ENCODE results near the gene CITED2. TPM values are rescaled to one million over a fixed set of nuclear protein-coding genes. Genes with fewer than 3 reads are reported as not detected.
A peak's percentile ranks its signal among the peaks of the same experiment; 100 is the strongest.
"Not testable (repeated sequence)": the region's sequence is repeated elsewhere in the genome, so short reads cannot be mapped to it uniquely, and the experiment has no call there.

The CITED2 gene
- total RNA-seq, 4 donors from 2014 or later, result 67.7 to 122 (median 83.1) TPM

DNA sequence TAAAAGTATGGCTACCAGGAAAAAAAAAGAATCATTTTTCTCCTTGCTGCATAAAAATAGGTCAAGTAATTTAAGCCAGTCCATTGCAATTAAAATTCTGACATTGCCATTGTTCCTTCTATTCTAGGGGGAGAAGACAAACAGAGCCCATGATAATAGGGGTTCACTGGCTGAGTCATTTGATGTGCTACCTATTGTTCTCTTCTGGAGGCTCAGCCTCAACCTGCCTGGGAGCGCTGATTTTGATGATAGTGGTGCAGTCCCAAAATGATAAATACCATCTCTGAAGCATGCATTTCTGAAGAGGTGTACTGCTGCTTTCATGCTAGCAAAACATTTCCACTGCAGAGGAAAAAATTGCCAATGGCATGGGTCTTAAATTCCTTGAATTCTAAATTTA lies 5.8 kb downstream of the CITED2 start:
- Histone ChIP-seq H3K27ac (no peak overlapping the region), H3K4me1 (peaks cover 0 to 10% (median 5%) of the 10 kb centered on the region in 4 donors), H3K4me3 (no peak overlapping the region), H3K9me3 (no peaks in the 10 kb centered on the region), H3K27me3 (no peaks in the 10 kb centered on the region), H3K36me3 (peaks cover 0 to 16% (median 0%) of the 10 kb centered on the region in 3 donors)
- no peak for DNase-seq
- TF ChIP-seq, protein P1, sequence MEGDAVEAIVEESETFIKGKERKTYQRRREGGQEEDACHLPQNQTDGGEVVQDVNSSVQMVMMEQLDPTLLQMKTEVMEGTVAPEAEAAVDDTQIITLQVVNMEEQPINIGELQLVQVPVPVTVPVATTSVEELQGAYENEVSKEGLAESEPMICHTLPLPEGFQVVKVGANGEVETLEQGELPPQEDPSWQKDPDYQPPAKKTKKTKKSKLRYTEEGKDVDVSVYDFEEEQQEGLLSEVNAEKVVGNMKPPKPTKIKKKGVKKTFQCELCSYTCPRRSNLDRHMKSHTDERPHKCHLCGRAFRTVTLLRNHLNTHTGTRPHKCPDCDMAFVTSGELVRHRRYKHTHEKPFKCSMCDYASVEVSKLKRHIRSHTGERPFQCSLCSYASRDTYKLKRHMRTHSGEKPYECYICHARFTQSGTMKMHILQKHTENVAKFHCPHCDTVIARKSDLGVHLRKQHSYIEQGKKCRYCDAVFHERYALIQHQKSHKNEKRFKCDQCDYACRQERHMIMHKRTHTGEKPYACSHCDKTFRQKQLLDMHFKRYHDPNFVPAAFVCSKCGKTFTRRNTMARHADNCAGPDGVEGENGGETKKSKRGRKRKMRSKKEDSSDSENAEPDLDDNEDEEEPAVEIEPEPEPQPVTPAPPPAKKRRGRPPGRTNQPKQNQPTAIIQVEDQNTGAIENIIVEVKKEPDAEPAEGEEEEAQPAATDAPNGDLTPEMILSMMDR (IDR thresholded peaks at IDR 0.05), result no peak

DNA sequence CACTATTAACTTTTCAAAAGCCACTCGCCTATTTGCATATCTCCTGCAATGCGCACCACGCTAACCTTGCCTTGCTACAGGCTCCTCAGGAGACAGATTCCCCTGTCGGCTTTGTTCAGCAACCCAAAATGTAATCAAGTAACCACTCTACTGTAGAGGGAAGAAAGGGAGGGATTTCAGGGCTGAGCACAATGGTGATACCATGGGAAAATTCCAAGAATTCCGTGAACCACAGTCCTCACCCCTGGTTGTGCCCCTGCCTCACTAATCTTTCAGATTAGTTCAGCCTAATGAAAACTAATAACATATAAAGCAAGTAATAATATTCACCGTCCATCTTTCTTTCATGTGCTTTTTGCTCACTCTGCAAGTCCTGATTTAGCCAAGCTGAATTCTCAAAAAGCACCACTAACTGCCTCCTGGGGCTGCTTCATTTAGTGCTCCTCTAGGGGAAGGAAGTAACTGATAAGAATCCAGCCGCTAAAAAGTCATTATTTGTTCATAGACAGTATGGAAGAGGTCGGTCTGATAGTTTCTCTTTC lies 6.6 kb downstream of the CITED2 start:
- Histone ChIP-seq H3K27ac (no peak overlapping the region), H3K4me1 (peaks cover 0 to 10% (median 5%) of the 10 kb centered on the region in 4 donors), H3K36me3 (peaks cover 0 to 8% (median 0%) of the 10 kb centered on the region in 3 donors), H3K4me3 (no peak overlapping the region), H3K27me3 (no peaks in the 10 kb centered on the region), H3K9me3 (no peaks in the 10 kb centered on the region)
- no peak for TF ChIP-seq POLR2A (IDR thresholded peaks at IDR 0.05)
- TF ChIP-seq, protein P1 (IDR thresholded peaks at IDR 0.05), result no peak
- no peak for DNase-seq

DNA sequence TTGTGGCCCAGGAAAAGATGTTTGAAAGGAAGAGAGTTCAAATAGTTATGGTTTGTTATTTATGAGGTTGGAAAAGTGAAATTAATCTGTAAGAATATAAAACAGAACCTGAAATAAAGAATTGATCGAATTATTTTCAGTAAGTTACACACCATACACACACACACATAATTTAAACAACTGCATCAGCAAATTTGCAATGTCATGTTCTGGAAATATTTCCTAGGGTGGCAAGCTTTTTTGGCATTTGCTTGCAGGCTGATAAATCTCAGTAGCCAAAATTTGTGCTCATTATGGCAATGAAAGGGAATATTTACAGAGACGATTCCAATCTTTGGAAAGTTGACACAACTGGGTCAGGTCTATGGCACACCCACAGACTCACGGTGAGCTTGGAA lies 9.5 kb downstream of the CITED2 start:
- Histone ChIP-seq H3K4me3 (no peak overlapping the region), H3K27me3 (no peaks in the 10 kb centered on the region), H3K4me1 (peaks cover 0 to 4% (median 2%) of the 10 kb centered on the region in 4 donors), H3K36me3 (no peaks in the 10 kb centered on the region), H3K27ac (no peak overlapping the region), H3K9me3 (no peaks in the 10 kb centered on the region)
- TF ChIP-seq, protein P1 (IDR thresholded peaks at IDR 0.05), result no peak
- no peak for TF ChIP-seq POLR2A (IDR thresholded peaks at IDR 0.05)
- DNase-seq, result no peak

DNA sequence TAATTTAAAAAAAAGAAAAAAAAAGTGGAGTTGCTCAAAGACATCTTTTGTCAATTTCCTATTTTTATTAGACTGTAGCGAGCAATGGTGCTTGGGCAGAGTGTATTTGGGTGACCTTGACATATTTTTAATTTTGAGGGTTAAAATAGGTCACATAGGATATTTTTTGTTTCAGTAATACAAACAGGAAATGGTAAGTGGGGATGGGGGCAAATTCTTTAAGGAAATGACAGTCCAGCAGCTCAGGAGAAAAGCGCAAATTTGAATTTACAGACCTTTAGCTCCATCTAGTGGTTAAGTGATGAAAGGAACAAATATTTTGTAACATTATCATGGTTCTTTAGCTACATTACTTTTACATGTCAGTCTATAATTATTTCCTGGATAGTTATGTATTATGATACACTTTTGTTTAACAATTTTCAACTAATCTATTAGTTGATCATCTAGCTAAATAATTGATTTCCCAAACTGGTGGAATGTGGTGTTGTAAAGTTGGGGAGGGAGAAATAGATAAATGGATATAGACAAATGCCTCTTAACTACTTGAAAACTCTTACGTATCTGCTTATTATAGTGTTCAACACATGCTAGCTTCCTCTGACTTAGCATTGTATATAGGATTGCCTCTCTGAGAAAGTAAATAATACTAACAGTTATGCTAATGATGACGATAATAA lies 10.0 kb downstream of the CITED2 start:
- no peaks in the 10 kb centered on the region for H3K27me3 ChIP-seq
- H3K27ac ChIP-seq, result no peak overlapping the region

DNA sequence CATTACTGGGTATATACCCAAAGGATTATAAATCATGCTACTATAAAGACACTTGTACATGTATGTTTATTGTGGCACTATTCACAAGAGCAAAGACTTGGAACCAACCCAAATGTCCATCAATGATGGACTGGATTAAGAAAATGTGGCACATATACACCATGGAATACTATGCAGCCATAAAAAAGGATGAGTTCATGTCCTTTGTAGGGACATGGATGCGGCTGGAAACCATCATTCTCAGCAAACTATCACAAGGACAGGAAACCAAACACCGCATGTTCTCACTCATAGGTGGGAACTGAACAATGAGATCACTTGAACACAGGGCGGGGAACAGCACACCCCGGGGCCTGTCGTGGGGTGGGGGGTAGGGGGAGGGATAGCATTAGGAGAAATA lies 10.7 kb downstream of the CITED2 start:
- H3K4me3 ChIP-seq, H3K36me3 ChIP-seq, H3K27ac ChIP-seq, H3K4me1 ChIP-seq, H3K9me3 ChIP-seq, H3K27me3 ChIP-seq, DNase-seq: not testable (repeated sequence)

More for the DNA sequence above, 10.0 kb downstream of the CITED2 start:
- DNase-seq, result no peak
- Histone ChIP-seq H3K4me1 (no peaks in the 10 kb centered on the region), H3K4me3 (no peak overlapping the region), H3K36me3 (no peaks in the 10 kb centered on the region), H3K9me3 (no peaks in the 10 kb centered on the region)
- TF ChIP-seq, protein P1 (IDR thresholded peaks at IDR 0.05), result peak; percentile 53 to 94 (median 90)
- peak in 1 of 2 donors; percentile 16 for TF ChIP-seq POLR2A (IDR thresholded peaks at IDR 0.05)

DNA sequence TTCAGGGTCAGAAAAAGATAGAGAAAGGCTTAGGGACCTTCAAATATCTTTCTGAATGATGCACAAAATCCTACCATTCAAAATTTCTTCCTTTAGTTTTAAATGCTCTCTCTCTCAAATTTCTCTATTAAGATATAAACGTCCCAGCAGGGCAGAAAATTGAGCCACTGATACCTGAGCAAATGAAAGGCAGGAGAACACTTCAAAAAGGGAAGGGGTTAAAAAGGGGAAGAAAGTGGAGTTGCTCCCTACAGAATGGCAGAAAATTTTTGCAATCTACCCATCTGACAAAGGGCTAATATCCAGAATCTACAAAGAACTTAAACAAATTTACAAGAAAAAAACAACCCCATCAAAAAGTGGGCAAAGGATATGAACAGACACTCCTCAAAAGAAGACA lies 11.3 kb downstream of the CITED2 start:
- H3K27me3 ChIP-seq, DNase-seq, H3K27ac ChIP-seq, H3K4me3 ChIP-seq, H3K36me3 ChIP-seq, H3K9me3 ChIP-seq, H3K4me1 ChIP-seq: not testable (repeated sequence)
